HepG2 (cell line): ENCODE data around the gene CREBZF. TPM values are rescaled to one million over a fixed set of nuclear protein-coding genes. Genes with fewer than 3 reads are reported as not detected.

Source experiments
- CBX1 ChIP-seq: IDR thresholded peaks from one replicate; pipeline ENCODE4 v1.6.1; 2016; ENCODE audit warnings: antibody characterized with exemption, low read depth
- FIP1L1 ChIP-seq: fragments of 200-400 bp; formaldehyde crosslinking; IDR thresholded peaks from 2 replicates; pipeline ENCODE4 v1.6.1; 2018; ENCODE audit warnings: low read depth, mild to moderate bottlenecking, low read length, moderate library complexity, borderline replicate concordance; ENCODE audit not compliant: insufficient read depth
- GATA4 ChIP-seq: sonication (generic); IDR thresholded peaks from 2 replicates; pipeline ENCODE4 v1.6.1; 2016; ENCODE audit warnings: antibody characterized with exemption, low read depth, borderline replicate concordance
- GATAD1 ChIP-seq: IDR thresholded peaks from 2 replicates; pipeline ENCODE4 v1.6.1; 2016; ENCODE audit warnings: missing genetic modification reagents, missing compliant biosample characterization
- NFYB ChIP-seq: sonication (generic); formaldehyde crosslinking; IDR thresholded peaks from 2 replicates; pipeline ENCODE4 v1.4.0; 2020; ENCODE audit warnings: missing genetic modification reagents
- PBX3 ChIP-seq: sonication (generic); formaldehyde crosslinking; IDR thresholded peaks from 2 replicates; pipeline ENCODE4 v1.8.1; 2023; ENCODE audit warnings: missing genetic modification reagents, inconsistent platforms, borderline replicate concordance
- RAD21 ChIP-seq: fragments of 450-650 bp; formaldehyde crosslinking; IDR thresholded peaks from 2 replicates; pipeline ENCODE4 v1.5.0; 2020; ENCODE audit warnings: mild to moderate bottlenecking
- SAP130 ChIP-seq: IDR thresholded peaks from 2 replicates; pipeline ENCODE4 v1.6.1; 2016; ENCODE audit warnings: low read depth
- SP4 ChIP-seq: sonication (generic); formaldehyde crosslinking; IDR thresholded peaks from 2 replicates; pipeline ENCODE4 v1.8.1; 2023; ENCODE audit warnings: mild to moderate bottlenecking, missing genetic modification reagents
- ZBTB46 ChIP-seq: sonication (generic); formaldehyde crosslinking; IDR thresholded peaks from 2 replicates; pipeline ENCODE4 v1.4.0; 2020; ENCODE audit warnings: mild to moderate bottlenecking, missing genetic modification reagents, borderline replicate concordance
- ZFP82 ChIP-seq: sonication (generic); formaldehyde crosslinking; IDR thresholded peaks from 2 replicates; pipeline ENCODE4 v1.5.1; 2020; ENCODE audit warnings: mild to moderate bottlenecking, missing genetic modification reagents, borderline replicate concordance
- ZNF292 ChIP-seq: sonication (generic); formaldehyde crosslinking; IDR thresholded peaks from 2 replicates; pipeline ENCODE4 v1.8.1; 2022; ENCODE audit warnings: mild to moderate bottlenecking, low read depth, missing genetic modification reagents, borderline replicate concordance
- ZNF496 ChIP-seq: sonication (generic); formaldehyde crosslinking; IDR thresholded peaks from 2 replicates; pipeline ENCODE4 v1.8.1; 2023; ENCODE audit warnings: mild to moderate bottlenecking, moderate library complexity, missing genetic modification reagents; ENCODE audit not compliant: insufficient replicate concordance
- ZNF770 ChIP-seq: sonication (generic); formaldehyde crosslinking; IDR thresholded peaks from 2 replicates; pipeline ENCODE4 v1.5.0; 2020; ENCODE audit warnings: mild to moderate bottlenecking, missing genetic modification reagents
- polyA plus RNA-seq, 8 experiments: library from polyadenylated mRNA; depleted of rRNA in 3 of 8; stranded (reverse) in 7 of 8; unstranded in 1 of 8; fragments of >200 nt; fragmentation: Illumina TruSeq in 4 of 8; extraction: Trizol in 4 of 8; gene quantifications; 2 replicates each; pipeline versions ENCODE4 v1.2.1 to v1.2.3, GENCODE V29; 2011 to 2016; ENCODE audit warnings: low read depth in 4 of 8, missing spikeins in 1 of 8, mixed read lengths in 1 of 8; ENCODE audit not compliant: insufficient read depth in 1 of 8
- total RNA-seq, 5 experiments: library from RNA; depleted of rRNA; stranded (reverse); fragments of >200 nt; fragmentation: Illumina TruSeq; extraction: Trizol; gene quantifications; 2 replicates each; pipeline ENCODE4 v1.2.3, GENCODE V29; 2016; ENCODE audit warnings: low read depth in 1 of 5
- TF ChIP-seq, protein P1 (sequence below): sonication (generic); formaldehyde crosslinking; IDR thresholded peaks from 2 replicates; pipeline ENCODE4 v1.5.0; 2020; ENCODE audit warnings: missing genetic modification reagents
- TF ChIP-seq, protein P2 (sequence below): IDR thresholded peaks from 2 replicates; pipeline ENCODE4 v1.6.1; 2016; ENCODE audit warnings: missing compliant biosample characterization, missing genetic modification reagents, borderline replicate concordance
- TF ChIP-seq, protein P3 (sequence below): IDR thresholded peaks from 2 replicates; pipeline ENCODE4 v1.6.1; 2016; ENCODE audit warnings: mild to moderate bottlenecking, missing biosample characterization, missing genetic modification reagents
- TF ChIP-seq, protein P4 (sequence below): sonication (generic); formaldehyde crosslinking; IDR thresholded peaks from 2 replicates; pipeline ENCODE4 v1.5.0; 2020; ENCODE audit warnings: missing genetic modification reagents

Gene CREBZF
- total and polyA plus RNA-seq, 2 of the 13 experiments (the other 11 are each of a cell fraction or from before 2014, with no cell fraction given), result 30.6 to 43.1 TPM

GRCh38 chr11:85682330-85683305 lies 17.7 kb upstream of the CREBZF start (continued):
- TF ChIP-seq, protein P1, sequence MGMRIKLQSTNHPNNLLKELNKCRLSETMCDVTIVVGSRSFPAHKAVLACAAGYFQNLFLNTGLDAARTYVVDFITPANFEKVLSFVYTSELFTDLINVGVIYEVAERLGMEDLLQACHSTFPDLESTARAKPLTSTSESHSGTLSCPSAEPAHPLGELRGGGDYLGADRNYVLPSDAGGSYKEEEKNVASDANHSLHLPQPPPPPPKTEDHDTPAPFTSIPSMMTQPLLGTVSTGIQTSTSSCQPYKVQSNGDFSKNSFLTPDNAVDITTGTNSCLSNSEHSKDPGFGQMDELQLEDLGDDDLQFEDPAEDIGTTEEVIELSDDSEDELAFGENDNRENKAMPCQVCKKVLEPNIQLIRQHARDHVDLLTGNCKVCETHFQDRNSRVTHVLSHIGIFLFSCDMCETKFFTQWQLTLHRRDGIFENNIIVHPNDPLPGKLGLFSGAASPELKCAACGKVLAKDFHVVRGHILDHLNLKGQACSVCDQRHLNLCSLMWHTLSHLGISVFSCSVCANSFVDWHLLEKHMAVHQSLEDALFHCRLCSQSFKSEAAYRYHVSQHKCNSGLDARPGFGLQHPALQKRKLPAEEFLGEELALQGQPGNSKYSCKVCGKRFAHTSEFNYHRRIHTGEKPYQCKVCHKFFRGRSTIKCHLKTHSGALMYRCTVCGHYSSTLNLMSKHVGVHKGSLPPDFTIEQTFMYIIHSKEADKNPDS (CRISPR knock-in tag), result no peak
- TF ChIP-seq, protein P2, sequence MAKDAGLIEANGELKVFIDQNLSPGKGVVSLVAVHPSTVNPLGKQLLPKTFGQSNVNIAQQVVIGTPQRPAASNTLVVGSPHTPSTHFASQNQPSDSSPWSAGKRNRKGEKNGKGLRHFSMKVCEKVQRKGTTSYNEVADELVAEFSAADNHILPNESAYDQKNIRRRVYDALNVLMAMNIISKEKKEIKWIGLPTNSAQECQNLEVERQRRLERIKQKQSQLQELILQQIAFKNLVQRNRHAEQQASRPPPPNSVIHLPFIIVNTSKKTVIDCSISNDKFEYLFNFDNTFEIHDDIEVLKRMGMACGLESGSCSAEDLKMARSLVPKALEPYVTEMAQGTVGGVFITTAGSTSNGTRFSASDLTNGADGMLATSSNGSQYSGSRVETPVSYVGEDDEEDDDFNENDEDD (CRISPR knock-in tag), result peak; percentile 56; the same call in 1 of the 2 replicates
- TF ChIP-seq SP4 (no peak), RAD21 (CRISPR knock-in tag) (no peak), ZFP82 (no peak), ZNF292 (CRISPR knock-in tag) (no peak), GATA4 (no peak), NFYB (CRISPR knock-in tag) (no peak), FIP1L1 (no peak), CBX1 (no peak), ZNF770 (CRISPR knock-in tag) (no peak), ZNF496 (CRISPR knock-in tag) (no peak), GATAD1 (CRISPR knock-in tag) (peak; percentile 52), SAP130 (no peak), ZBTB46 (no peak), PBX3 (CRISPR knock-in tag) (no peak)
- TF ChIP-seq, protein P3, sequence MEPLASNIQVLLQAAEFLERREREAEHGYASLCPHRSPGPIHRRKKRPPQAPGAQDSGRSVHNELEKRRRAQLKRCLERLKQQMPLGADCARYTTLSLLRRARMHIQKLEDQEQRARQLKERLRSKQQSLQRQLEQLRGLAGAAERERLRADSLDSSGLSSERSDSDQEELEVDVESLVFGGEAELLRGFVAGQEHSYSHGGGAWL (CRISPR knock-in tag), result no peak
- TF ChIP-seq, protein P4, sequence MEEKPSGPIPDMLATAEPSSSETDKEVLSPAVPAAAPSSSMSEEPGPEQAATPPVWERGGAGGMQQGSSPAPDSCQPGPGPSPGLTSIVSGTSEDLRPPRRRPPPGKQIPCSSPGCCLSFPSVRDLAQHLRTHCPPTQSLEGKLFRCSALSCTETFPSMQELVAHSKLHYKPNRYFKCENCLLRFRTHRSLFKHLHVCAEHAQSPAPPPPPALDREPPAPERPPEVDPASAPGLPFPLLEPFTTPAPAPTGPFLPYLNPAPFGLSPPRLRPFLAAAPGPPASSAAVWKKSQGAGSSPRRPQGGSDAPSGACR (CRISPR knock-in tag), result no peak
